ENCODE measurements around the gene CXorf49B. TPM values are rescaled to one million over a fixed set of nuclear protein-coding genes. Genes with fewer than 3 reads are reported as not detected.

The CXorf49B gene
- total and polyA plus RNA-seq, 2 experiments from 2014 or later: 10.1 TPM; not detected in 1

DNA sequence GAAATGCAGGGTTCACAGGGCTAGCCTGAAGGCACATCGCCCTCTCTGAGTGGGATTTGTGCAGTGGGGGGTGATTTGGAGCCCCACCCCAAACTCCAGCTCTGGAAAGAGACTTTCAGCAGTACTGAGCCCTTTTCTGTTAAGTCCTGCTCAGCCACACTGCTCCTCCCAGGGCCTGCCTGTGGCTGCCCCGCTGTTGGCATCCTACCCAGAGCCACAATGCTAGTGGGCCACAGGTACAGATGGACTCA, 52.7 kb downstream of the CXorf49B start:
- Histone ChIP-seq H3K27me3 (no peaks in the 10 kb centered on the region), H3K79me2 (no peaks in the 10 kb centered on the region), H3K36me3 (replicated peaks; ENCODE audit: insufficient read depth, low read depth) (no peaks in the 10 kb centered on the region), H4K20me1 (ENCODE audit: insufficient read depth, poor library complexity, severe bottlenecking) (no peaks in the 10 kb centered on the region), H3K27ac (no peak overlapping the region), H3K9me2 (replicated peaks; ENCODE audit: insufficient read depth) (no peaks in the 10 kb centered on the region), H2AFZ (no peak overlapping the region), H3K4me3 (no peak overlapping the region), H3K4me1 (ENCODE audit: insufficient read depth) (no peaks in the 10 kb centered on the region), H3K9me3 (ENCODE audit: low read depth) (no peaks in the 10 kb centered on the region), H3K4me2 (no peak overlapping the region)
- WGBS (ENCODE audit: low lambda C conversion rate, missing lambda C conversion rate): 53% methylated on average over 2 of the region's 2 CpGs
- TF ChIP-seq, protein P1, sequence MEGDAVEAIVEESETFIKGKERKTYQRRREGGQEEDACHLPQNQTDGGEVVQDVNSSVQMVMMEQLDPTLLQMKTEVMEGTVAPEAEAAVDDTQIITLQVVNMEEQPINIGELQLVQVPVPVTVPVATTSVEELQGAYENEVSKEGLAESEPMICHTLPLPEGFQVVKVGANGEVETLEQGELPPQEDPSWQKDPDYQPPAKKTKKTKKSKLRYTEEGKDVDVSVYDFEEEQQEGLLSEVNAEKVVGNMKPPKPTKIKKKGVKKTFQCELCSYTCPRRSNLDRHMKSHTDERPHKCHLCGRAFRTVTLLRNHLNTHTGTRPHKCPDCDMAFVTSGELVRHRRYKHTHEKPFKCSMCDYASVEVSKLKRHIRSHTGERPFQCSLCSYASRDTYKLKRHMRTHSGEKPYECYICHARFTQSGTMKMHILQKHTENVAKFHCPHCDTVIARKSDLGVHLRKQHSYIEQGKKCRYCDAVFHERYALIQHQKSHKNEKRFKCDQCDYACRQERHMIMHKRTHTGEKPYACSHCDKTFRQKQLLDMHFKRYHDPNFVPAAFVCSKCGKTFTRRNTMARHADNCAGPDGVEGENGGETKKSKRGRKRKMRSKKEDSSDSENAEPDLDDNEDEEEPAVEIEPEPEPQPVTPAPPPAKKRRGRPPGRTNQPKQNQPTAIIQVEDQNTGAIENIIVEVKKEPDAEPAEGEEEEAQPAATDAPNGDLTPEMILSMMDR (IDR thresholded peaks at IDR 0.05; ENCODE audit: poor library complexity): no peak
- TF ChIP-seq EZH2 (IDR thresholded peaks at IDR 0.05; ENCODE audit: borderline replicate concordance) (no peak), EZH2phosphoT487 (IDR thresholded peaks at IDR 0.05; ENCODE audit: low read depth, severe bottlenecking, unreplicated experiment) (no peak)
- DNase-seq (ENCODE audit: low spot score): no peak

Small RNA genes within 50 kb of the gene (small RNA-seq; reads per million reads assigned to genes)
- gene BX276092.1 (not detected), gene BX276092.6 (not detected), gene BX276092.8 (not detected)

Other genes starting within 250 kb of the CXorf49B start
- 117 and 120 TPM in 2 replicates for gene OGT, start 230.2 kb upstream of the CXorf49B start, total RNA-seq
- 36.8 and 46.5 TPM in 2 replicates for gene OGT, start 230.2 kb upstream of the CXorf49B start, polyA plus RNA-seq
- gene GCNA, start 184.9 kb upstream of the CXorf49B start, total RNA-seq: 0.50 and 0.68 TPM in 2 replicates
- 0.42 and 0.47 TPM in 2 replicates for gene GCNA, start 184.9 kb upstream of the CXorf49B start, polyA plus RNA-seq
- gene CXCR3, start 144.8 kb upstream of the CXorf49B start, total RNA-seq: 0.08 TPM in 1 of 2 replicates, not detected in the other
- gene CXCR3, start 144.8 kb upstream of the CXorf49B start, polyA plus RNA-seq: not detected in 2 replicates
- not detected in 2 replicates for gene CXorf49, start 45.1 kb upstream of the CXorf49B start, total RNA-seq
- gene CXorf49, start 45.1 kb upstream of the CXorf49B start, polyA plus RNA-seq: 10.1 and 12.1 TPM in 2 replicates
- 1.3 and 2.3 TPM in 2 replicates for gene NHSL2, start 147.5 kb downstream of the CXorf49B start, total RNA-seq
- gene NHSL2, start 147.5 kb downstream of the CXorf49B start, polyA plus RNA-seq: 3.2 and 5.0 TPM in 2 replicates